ENCODE data around the gene TMEM131. TPM values are rescaled to one million over a fixed set of nuclear protein-coding genes. Genes with fewer than 3 reads are reported as not detected.

TMEM131 gene
- total RNA-seq, 6 experiments from 2014 or later, result 39.2 to 49.5 (median 45.1) TPM

- Mint-ChIP-seq H3K27ac (no peak overlapping the region), H3K4me1 (ENCODE audit: low read depth) (no peaks in the 10 kb centered on the region)
- TF ChIP-seq CTCF (IDR thresholded peaks at IDR 0.05), result no peak
Observed at GRCh38 chr2:97788986-97789644, 206.6 kb downstream of the TMEM131 start.

GRCh38 chr2:97785818-97786217 is 209.9 kb downstream of the TMEM131 start:
- Mint-ChIP-seq H3K4me3 (no peak overlapping the region), H3K9me3 (no peaks in the 10 kb centered on the region), H3K4me1 (ENCODE audit: low read depth) (no peaks in the 10 kb centered on the region), H3K36me3 (ENCODE audit: low read depth) (0 out of 2 replicates have a peak, but pooled peaks cover 6% of the 10 kb centered on the region), H3K27ac (no peak overlapping the region), H3K27me3 (ENCODE audit: insufficient read depth) (no peaks in the 10 kb centered on the region; the same call in 1 of the 2 replicates)
- TF ChIP-seq CTCF (IDR thresholded peaks at IDR 0.05), result no peak
- no peak for DNase-seq

More at GRCh38 chr2:97788986-97789644, 206.6 kb downstream of the TMEM131 start:
- Mint-ChIP-seq H3K9me3 (no peaks in the 10 kb centered on the region), H3K4me3 (no peak overlapping the region), H3K36me3 (ENCODE audit: low read depth) (peaks cover 23% of the 10 kb centered on the region), H3K27me3 (ENCODE audit: insufficient read depth) (peaks cover 3% of the 10 kb centered on the region)
- no peak for DNase-seq

GRCh38 chr2:97784953-97785352 is 210.8 kb downstream of the TMEM131 start:
- Mint-ChIP-seq H3K4me1 (ENCODE audit: low read depth) (no peaks in the 10 kb centered on the region), H3K9me3 (no peaks in the 10 kb centered on the region), H3K27ac (no peak overlapping the region), H3K27me3 (ENCODE audit: insufficient read depth) (no peaks in the 10 kb centered on the region; the same call in 1 of the 2 replicates), H3K4me3 (no peak overlapping the region), H3K36me3 (ENCODE audit: low read depth) (peaks cover 10% of the 10 kb centered on the region; the same call in 1 of the 2 replicates)
- no peak for DNase-seq
- no peak for TF ChIP-seq CTCF (IDR thresholded peaks at IDR 0.05)

- no peak overlapping the region for H3K4me3 Mint-ChIP-seq
- no peaks in the 10 kb centered on the region for H3K9me3 Mint-ChIP-seq
- H3K4me1 Mint-ChIP-seq (ENCODE audit: low read depth), result no peaks in the 10 kb centered on the region
- no peak overlapping the region for H3K27ac Mint-ChIP-seq
- no peak for DNase-seq
- no peak for TF ChIP-seq CTCF (IDR thresholded peaks at IDR 0.05)
- peaks cover 19% of the 10 kb centered on the region; the same call in 1 of the 2 replicates for H3K36me3 Mint-ChIP-seq (ENCODE audit: low read depth)
- no peaks in the 10 kb centered on the region for H3K27me3 Mint-ChIP-seq (ENCODE audit: insufficient read depth)
Observed at GRCh38 chr2:97781981-97782380, 213.8 kb downstream of the TMEM131 start.

GRCh38 chr2:97779141-97779540 is 216.6 kb downstream of the TMEM131 start:
- Mint-ChIP-seq H3K27me3 (ENCODE audit: insufficient read depth) (peaks cover 2% of the 10 kb centered on the region; the same call in 1 of the 2 replicates), H3K4me1 (ENCODE audit: low read depth) (peaks cover 5% of the 10 kb centered on the region), H3K27ac (no peak overlapping the region), H3K9me3 (no peaks in the 10 kb centered on the region), H3K36me3 (ENCODE audit: low read depth) (peaks cover 20% of the 10 kb centered on the region), H3K4me3 (no peak overlapping the region)
- TF ChIP-seq CTCF (IDR thresholded peaks at IDR 0.05), result no peak
- DNase-seq, result no peak
